Osteocyte (in vitro differentiated cells): ENCODE measurements around the gene CYP27B1. TPM values are rescaled to one million over a fixed set of nuclear protein-coding genes. Genes with fewer than 3 reads are reported as not detected.

ENCODE experiments used
- DNase-seq: peaks from one replicate; pipeline ENCODE4 v3.0.0; 2021; ENCODE audit warnings: mixed read lengths; ENCODE audit not compliant: unreplicated experiment; ENCODE audit errors: extremely low spot score
- H3K27ac Mint-ChIP-seq: one replicate; pipeline ENCODE4 v1.8.0; 2021; ENCODE audit warnings: mild to moderate bottlenecking, mixed read lengths; ENCODE audit not compliant: unreplicated experiment
- H3K27me3 Mint-ChIP-seq: one replicate; pipeline ENCODE4 v1.8.0; 2021; ENCODE audit warnings: mixed read lengths; ENCODE audit not compliant: unreplicated experiment
- H3K36me3 Mint-ChIP-seq: one replicate; pipeline ENCODE4 v1.8.0; 2021; ENCODE audit warnings: mixed read lengths; ENCODE audit not compliant: unreplicated experiment
- H3K4me1 Mint-ChIP-seq: one replicate; pipeline ENCODE4 v1.8.0; 2021; ENCODE audit warnings: mixed read lengths; ENCODE audit not compliant: unreplicated experiment
- H3K4me3 Mint-ChIP-seq: one replicate; pipeline ENCODE4 v1.8.0; 2021; ENCODE audit warnings: mild to moderate bottlenecking, moderate library complexity, mixed read lengths; ENCODE audit not compliant: unreplicated experiment
- H3K9me3 Mint-ChIP-seq: one replicate; pipeline ENCODE4 v1.8.0; 2021; ENCODE audit warnings: mixed read lengths; ENCODE audit not compliant: unreplicated experiment
- CTCF ChIP-seq: fragments of 200-600 bp; sonication (generic); IDR thresholded peaks from 2 replicates; pipeline ENCODE4 v1.5.0; 2021; ENCODE audit warnings: antibody characterized with exemption, mild to moderate bottlenecking, moderate library complexity
- total RNA-seq: library from RNA; stranded (reverse); gene quantifications from 2 replicates; pipeline ENCODE4 v1.2.1, GENCODE V29; 2021

The CYP27B1 gene
- total RNA-seq, 1 donor from 2014 or later, result 1.7 TPM

DNA sequence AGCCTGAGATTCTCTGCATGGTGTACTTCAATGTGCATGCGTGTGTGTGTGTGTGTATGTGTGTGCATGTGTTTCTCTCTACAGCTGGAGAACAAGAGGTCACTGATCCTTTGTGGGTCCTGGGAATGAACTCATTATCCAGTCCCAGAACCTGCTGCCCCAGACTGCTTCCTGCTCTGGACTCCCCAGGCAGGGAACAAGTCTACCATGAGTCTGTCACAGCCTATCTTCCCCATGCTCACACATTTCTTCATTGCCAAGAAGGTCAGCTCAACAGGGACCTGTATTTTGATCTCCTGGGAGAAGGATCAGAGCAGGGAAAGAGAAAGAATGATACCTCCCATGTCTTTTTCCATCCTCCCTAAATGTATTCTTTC, 25.5 kb downstream of the CYP27B1 start:
- DNase-seq, result no peak
- Mint-ChIP-seq H3K4me1 (peaks cover 30% of the 10 kb centered on the region), H3K4me3 (no peak overlapping the region), H3K36me3 (peaks cover 4% of the 10 kb centered on the region), H3K27me3 (peaks cover 42% of the 10 kb centered on the region), H3K27ac (no peak overlapping the region), H3K9me3 (no peaks in the 10 kb centered on the region)
- TF ChIP-seq CTCF, result no peak

DNA sequence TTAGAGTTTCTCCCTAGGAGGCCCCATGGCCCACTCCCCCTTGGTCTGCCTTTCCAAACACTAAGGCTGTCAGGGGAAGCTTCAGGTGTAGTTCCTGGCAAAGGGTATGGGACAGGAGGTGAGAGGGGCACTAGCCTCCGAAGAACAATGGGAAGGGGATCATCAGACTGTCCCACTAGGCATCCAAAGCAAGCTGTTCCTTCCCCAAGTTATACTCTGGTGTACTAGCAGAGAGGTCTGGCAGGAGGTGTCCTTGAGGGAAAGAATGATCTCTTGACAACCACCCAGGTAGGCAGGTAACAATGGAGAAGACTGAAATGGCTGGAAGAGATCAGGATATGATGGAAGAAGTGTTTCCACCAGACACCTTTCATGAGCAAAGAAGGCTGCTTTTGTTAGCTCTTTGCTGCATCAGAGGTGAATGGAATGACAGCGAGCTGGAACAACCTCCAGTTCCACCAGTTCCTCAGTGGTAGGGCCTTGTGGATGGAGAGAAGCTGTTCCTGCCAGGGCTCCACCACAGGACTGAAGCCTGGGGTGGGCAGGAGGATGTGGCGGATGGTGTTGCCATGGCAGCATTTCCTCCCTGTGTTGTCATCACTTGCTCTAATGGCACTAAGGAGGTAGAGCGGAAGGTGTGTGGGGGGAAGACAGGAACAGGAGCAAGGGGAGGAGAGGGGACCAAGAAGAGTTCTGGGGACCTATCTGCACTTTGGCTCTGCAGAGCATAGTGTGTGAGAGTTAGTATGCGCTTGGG, 26.0 kb downstream of the CYP27B1 start:
- no peaks in the 10 kb centered on the region for H3K36me3 Mint-ChIP-seq
- peaks cover 29% of the 10 kb centered on the region for H3K4me1 Mint-ChIP-seq
- H3K27ac Mint-ChIP-seq, result no peak overlapping the region
- H3K4me3 Mint-ChIP-seq, result no peak overlapping the region
- peaks cover 46% of the 10 kb centered on the region for H3K27me3 Mint-ChIP-seq
- TF ChIP-seq CTCF, result no peak
- no peaks in the 10 kb centered on the region for H3K9me3 Mint-ChIP-seq
- DNase-seq, result no peak

DNA sequence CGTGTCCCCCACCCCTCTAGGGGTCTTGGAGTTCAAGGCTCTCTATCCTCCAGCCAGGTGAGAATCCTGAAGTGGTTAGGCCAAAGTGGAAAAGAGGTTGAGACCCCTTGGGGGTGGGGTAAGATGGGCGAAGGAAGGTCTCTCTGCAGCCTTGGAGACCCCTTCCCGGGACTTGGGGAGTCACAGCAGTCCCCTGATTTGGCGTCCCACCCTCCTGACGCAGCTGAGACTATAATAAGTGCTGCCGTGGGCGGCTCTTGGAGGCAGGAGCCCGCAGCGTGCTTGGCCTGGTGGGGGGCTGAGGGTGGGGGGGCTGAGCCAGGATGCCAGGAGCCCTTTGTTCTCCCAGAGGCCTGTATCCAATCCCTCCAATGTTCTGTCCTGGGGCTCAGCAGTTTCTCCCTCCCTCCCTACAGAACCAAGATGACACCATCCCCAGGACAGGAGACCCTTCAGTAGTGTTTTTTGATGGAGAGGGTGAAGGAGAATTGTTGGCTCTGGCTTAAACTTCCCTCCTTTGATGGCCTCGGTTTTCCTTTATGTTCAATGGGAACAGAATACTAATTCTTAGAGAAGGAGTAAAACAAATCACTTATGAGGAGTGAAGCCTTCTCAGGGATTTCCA, 26.9 kb downstream of the CYP27B1 start:
- H3K36me3 Mint-ChIP-seq, result no peaks in the 10 kb centered on the region
- H3K9me3 Mint-ChIP-seq, result no peaks in the 10 kb centered on the region
- no peak overlapping the region for H3K4me3 Mint-ChIP-seq
- peaks cover 52% of the 10 kb centered on the region for H3K27me3 Mint-ChIP-seq
- no peak for TF ChIP-seq CTCF
- DNase-seq, result no peak
- peaks cover 30% of the 10 kb centered on the region for H3K4me1 Mint-ChIP-seq
- H3K27ac Mint-ChIP-seq, result no peak overlapping the region

- Mint-ChIP-seq H3K4me3 (peak overlapping the region; percentile 69), H3K27me3 (peaks cover 58% of the 10 kb centered on the region), H3K36me3 (no peaks in the 10 kb centered on the region), H3K4me1 (peaks cover 31% of the 10 kb centered on the region), H3K27ac (no peak overlapping the region), H3K9me3 (no peaks in the 10 kb centered on the region)
- no peak for TF ChIP-seq CTCF
- no peak for DNase-seq
These were observed 27.5 kb downstream of the CYP27B1 start for GRCh38 chr12:57739387-57739786.

GRCh38 chr12:57738661-57739237, 28.1 kb downstream of the CYP27B1 start, which contains the start of gene AGAP2:
Gene AGAP2, minus strand, starts transcription at chr12:57738742. Its CDS starts 496 bp downstream, at chr12:57738246.
- H3K36me3 Mint-ChIP-seq, result no peaks in the 10 kb centered on the region
- peaks cover 65% of the 10 kb centered on the region for H3K27me3 Mint-ChIP-seq
- TF ChIP-seq CTCF, result no peak
- H3K9me3 Mint-ChIP-seq, result no peaks in the 10 kb centered on the region
- H3K27ac Mint-ChIP-seq, result no peak within 1 kb of the TSS
- H3K4me1 Mint-ChIP-seq, result peaks cover 26% of the 10 kb centered on the region
- H3K4me3 Mint-ChIP-seq, result peak within 1 kb of the TSS; percentile 69
- no peak for DNase-seq
